OCI-LY7 (cell line): ENCODE results near the gene GARIN5B. TPM values are rescaled to one million over a fixed set of nuclear protein-coding genes. Genes with fewer than 3 reads are reported as not detected.

Experiments
- total RNA-seq, 2 experiments: library from RNA; depleted of rRNA in 1 of 2; stranded (reverse); fragments of >200 nt in 1 of 2; shearing (Covaris generic) in 1 of 2; gene quantifications; 2 replicates each; pipeline ENCODE4 v1.2.3, GENCODE V29; 2014 to 2022

Gene GARIN5B
- total RNA-seq, 2 experiments from 2014 or later: not detected

Other genes starting within 250 kb of the GARIN5B start
- 194 and 211 TPM in 2 replicates for gene PPP1R12C, start 245.6 kb downstream of the GARIN5B start, total RNA-seq (2014; rRNA removed; shearing (Covaris generic))
- 177 and 186 TPM in 2 replicates for gene PPP1R12C, start 245.6 kb downstream of the GARIN5B start, total RNA-seq (2022)
- gene TNNT1, start 214.1 kb downstream of the GARIN5B start, total RNA-seq (2014; rRNA removed; shearing (Covaris generic)): 17.6 and 21.9 TPM in 2 replicates
- 11.2 and 11.6 TPM in 2 replicates for gene TNNT1, start 214.1 kb downstream of the GARIN5B start, total RNA-seq (2022)
- 2.6 TPM in 1 of 2 replicates, not detected in the other for gene TNNI3, start 205.5 kb downstream of the GARIN5B start, total RNA-seq (2014; rRNA removed; shearing (Covaris generic))
- gene TNNI3, start 205.5 kb downstream of the GARIN5B start, total RNA-seq (2022): not detected in 2 replicates
- 0.85 and 2.8 TPM in 2 replicates for gene DNAAF3, start 196.6 kb downstream of the GARIN5B start, total RNA-seq (2014; rRNA removed; shearing (Covaris generic))
- gene DNAAF3, start 196.6 kb downstream of the GARIN5B start, total RNA-seq (2022): 2.2 and 2.5 TPM in 2 replicates
- gene SYT5, start 183.0 kb downstream of the GARIN5B start, total RNA-seq (2014; rRNA removed; shearing (Covaris generic)): 0.44 TPM in 1 of 2 replicates, not detected in the other
- 0.84 and 1.3 TPM in 2 replicates for gene SYT5, start 183.0 kb downstream of the GARIN5B start, total RNA-seq (2022)
- gene PTPRH, start 153.8 kb downstream of the GARIN5B start, total RNA-seq (2014; rRNA removed; shearing (Covaris generic)): not detected in 2 replicates
- gene PTPRH, start 153.8 kb downstream of the GARIN5B start, total RNA-seq (2022): not detected in 2 replicates
- 6.7 and 8.1 TPM in 2 replicates for gene TMEM86B, start 134.5 kb downstream of the GARIN5B start, total RNA-seq (2014; rRNA removed; shearing (Covaris generic))
- 13.7 and 13.8 TPM in 2 replicates for gene TMEM86B, start 134.5 kb downstream of the GARIN5B start, total RNA-seq (2022)
- 82.0 and 89.6 TPM in 2 replicates for gene PPP6R1, start 104.2 kb downstream of the GARIN5B start, total RNA-seq (2014; rRNA removed; shearing (Covaris generic))
- 156 and 161 TPM in 2 replicates for gene PPP6R1, start 104.2 kb downstream of the GARIN5B start, total RNA-seq (2022)
- gene HSPBP1, start 83.2 kb downstream of the GARIN5B start, total RNA-seq (2014; rRNA removed; shearing (Covaris generic)): 41.3 and 50.5 TPM in 2 replicates
- 31.9 and 38.7 TPM in 2 replicates for gene HSPBP1, start 83.2 kb downstream of the GARIN5B start, total RNA-seq (2022)
- 15.9 and 16.1 TPM in 2 replicates for gene BRSK1, start 79.3 kb downstream of the GARIN5B start, total RNA-seq (2014; rRNA removed; shearing (Covaris generic))
- gene BRSK1, start 79.3 kb downstream of the GARIN5B start, total RNA-seq (2022): 23.9 and 25.7 TPM in 2 replicates
- not detected in 2 replicates for gene TMEM150B, start 37.9 kb downstream of the GARIN5B start, total RNA-seq (2014; rRNA removed; shearing (Covaris generic))
- gene TMEM150B, start 37.9 kb downstream of the GARIN5B start, total RNA-seq (2022): not detected in 2 replicates
- gene KMT5C, start 23.4 kb downstream of the GARIN5B start, total RNA-seq (2014; rRNA removed; shearing (Covaris generic)): 21.2 and 22.8 TPM in 2 replicates
- 36.1 and 43.4 TPM in 2 replicates for gene KMT5C, start 23.4 kb downstream of the GARIN5B start, total RNA-seq (2022)
- gene COX6B2, start 8.5 kb downstream of the GARIN5B start, total RNA-seq (2014; rRNA removed; shearing (Covaris generic)): not detected in 2 replicates
- gene COX6B2, start 8.5 kb downstream of the GARIN5B start, total RNA-seq (2022): not detected in 2 replicates
- gene IL11, start 7.2 kb upstream of the GARIN5B start, total RNA-seq (2014; rRNA removed; shearing (Covaris generic)): 0.32 TPM in 1 of 2 replicates, not detected in the other
- 0.46 and 0.55 TPM in 2 replicates for gene IL11, start 7.2 kb upstream of the GARIN5B start, total RNA-seq (2022)
- not detected in 2 replicates for gene TMEM190, start 13.6 kb upstream of the GARIN5B start, total RNA-seq (2014; rRNA removed; shearing (Covaris generic))
- gene TMEM190, start 13.6 kb upstream of the GARIN5B start, total RNA-seq (2022): not detected in 2 replicates
- 2.6 and 2.7 TPM in 2 replicates for gene TMEM238, start 21.0 kb upstream of the GARIN5B start, total RNA-seq (2014; rRNA removed; shearing (Covaris generic))
- gene TMEM238, start 21.0 kb upstream of the GARIN5B start, total RNA-seq (2022): 6.5 and 7.1 TPM in 2 replicates
- 847 and 872 TPM in 2 replicates for gene RPL28, start 22.7 kb upstream of the GARIN5B start, total RNA-seq (2014; rRNA removed; shearing (Covaris generic))
- gene RPL28, start 22.7 kb upstream of the GARIN5B start, total RNA-seq (2022): 2,656 and 3,234 TPM in 2 replicates
- 682 and 848 TPM in 2 replicates for gene UBE2S, start 44.5 kb upstream of the GARIN5B start, total RNA-seq (2014; rRNA removed; shearing (Covaris generic))
- 285 and 321 TPM in 2 replicates for gene UBE2S, start 44.5 kb upstream of the GARIN5B start, total RNA-seq (2022)
- gene SHISA7, start 80.0 kb upstream of the GARIN5B start, total RNA-seq (2014; rRNA removed; shearing (Covaris generic)): not detected in 2 replicates
- not detected in 2 replicates for gene SHISA7, start 80.0 kb upstream of the GARIN5B start, total RNA-seq (2022)
- 89.5 and 115 TPM in 2 replicates for gene ISOC2, start 98.4 kb upstream of the GARIN5B start, total RNA-seq (2014; rRNA removed; shearing (Covaris generic))
- 37.0 and 37.7 TPM in 2 replicates for gene ISOC2, start 98.4 kb upstream of the GARIN5B start, total RNA-seq (2022)
- gene C19orf85, start 101.5 kb upstream of the GARIN5B start, total RNA-seq (2014; rRNA removed; shearing (Covaris generic)): not detected in 2 replicates
- gene C19orf85, start 101.5 kb upstream of the GARIN5B start, total RNA-seq (2022): not detected in 2 replicates
- 1.8 and 5.2 TPM in 2 replicates for gene ZNF628, start 113.4 kb upstream of the GARIN5B start, total RNA-seq (2014; rRNA removed; shearing (Covaris generic))
- 8.6 and 10.6 TPM in 2 replicates for gene ZNF628, start 113.4 kb upstream of the GARIN5B start, total RNA-seq (2022)
- 29.1 and 33.2 TPM in 2 replicates for gene NAT14, start 121.9 kb upstream of the GARIN5B start, total RNA-seq (2014; rRNA removed; shearing (Covaris generic))
- gene NAT14, start 121.9 kb upstream of the GARIN5B start, total RNA-seq (2022): 24.2 and 28.3 TPM in 2 replicates
- gene SSC5D, start 125.2 kb upstream of the GARIN5B start, total RNA-seq (2014; rRNA removed; shearing (Covaris generic)): 0.23 and 0.50 TPM in 2 replicates
- 1.7 and 2.7 TPM in 2 replicates for gene SSC5D, start 125.2 kb upstream of the GARIN5B start, total RNA-seq (2022)
- gene SBK2, start 173.9 kb upstream of the GARIN5B start, total RNA-seq (2014; rRNA removed; shearing (Covaris generic)): not detected in 2 replicates
- not detected in 2 replicates for gene SBK2, start 173.9 kb upstream of the GARIN5B start, total RNA-seq (2022)
- not detected in 2 replicates for gene SBK3, start 182.3 kb upstream of the GARIN5B start, total RNA-seq (2014; rRNA removed; shearing (Covaris generic))
- gene SBK3, start 182.3 kb upstream of the GARIN5B start, total RNA-seq (2022): 0.34 and 0.68 TPM in 2 replicates
- gene ZNF579, start 217.6 kb upstream of the GARIN5B start, total RNA-seq (2014; rRNA removed; shearing (Covaris generic)): 4.1 and 6.1 TPM in 2 replicates
- 11.1 and 11.6 TPM in 2 replicates for gene ZNF579, start 217.6 kb upstream of the GARIN5B start, total RNA-seq (2022)
- 6.0 and 6.8 TPM in 2 replicates for gene FIZ1, start 236.3 kb upstream of the GARIN5B start, total RNA-seq (2014; rRNA removed; shearing (Covaris generic))
- gene FIZ1, start 236.3 kb upstream of the GARIN5B start, total RNA-seq (2022): 17.1 and 18.0 TPM in 2 replicates
- gene ZNF524, start 237.0 kb upstream of the GARIN5B start, total RNA-seq (2014; rRNA removed; shearing (Covaris generic)): 14.5 and 21.6 TPM in 2 replicates
- 9.2 and 12.3 TPM in 2 replicates for gene ZNF524, start 237.0 kb upstream of the GARIN5B start, total RNA-seq (2022)
- 2.1 and 3.0 TPM in 2 replicates for gene ZNF865, start 242.4 kb upstream of the GARIN5B start, total RNA-seq (2014; rRNA removed; shearing (Covaris generic))
- 11.3 and 13.0 TPM in 2 replicates for gene ZNF865, start 242.4 kb upstream of the GARIN5B start, total RNA-seq (2022)